Measurements from ENCODE around the gene SYT9. TPM values are rescaled to one million over a fixed set of nuclear protein-coding genes. Genes with fewer than 3 reads are reported as not detected.

The SYT9 gene
- polyA plus RNA-seq, 1 donor from 2014 or later = 2.3 TPM

- TF ChIP-seq MXI1 (conservative IDR thresholded peaks at IDR 0.05; ENCODE audit: poor library complexity, severe bottlenecking) = no peak
- H3K9me2 ChIP-seq (ENCODE audit: insufficient read depth, low read length) = no peaks in the 10 kb centered on the region
- H2AFZ ChIP-seq (ENCODE audit: low read depth, low read length) = no peak overlapping the region
- no peaks in the 10 kb centered on the region for H3K79me2 ChIP-seq (replicated peaks; ENCODE audit: insufficient read depth, low read length)
- no peaks in the 10 kb centered on the region for H4K20me1 ChIP-seq (ENCODE audit: insufficient read depth)
- H3K9me3 ChIP-seq (ENCODE audit: low read length) = peaks cover 4% of the 10 kb centered on the region
- no peaks in the 10 kb centered on the region for H3K36me3 ChIP-seq (ENCODE audit: insufficient read depth, low read length)
- H3K4me3 ChIP-seq (ENCODE audit: low read length) = no peak overlapping the region
- no peak overlapping the region for H3K27ac ChIP-seq (ENCODE audit: low read length)
- H3K27me3 ChIP-seq (ENCODE audit: insufficient read depth, low read depth, low read length) = no peaks in the 10 kb centered on the region
- H3K9ac ChIP-seq (ENCODE audit: low read length) = no peak overlapping the region
- no peak overlapping the region for H3K4me2 ChIP-seq (ENCODE audit: low read length)
- H3F3A ChIP-seq (ENCODE audit: insufficient read depth, low read length, poor library complexity, severe bottlenecking) = no peaks in the 10 kb centered on the region
These were observed 162.5 kb downstream of the SYT9 start for GRCh38 chr11:7413961-7414915.

GRCh38 chr11:7414973-7415817 is 163.5 kb downstream of the SYT9 start:
- no peaks in the 10 kb centered on the region for H3K27me3 ChIP-seq (ENCODE audit: insufficient read depth, low read depth, low read length)
- H3K9ac ChIP-seq (ENCODE audit: low read length) = no peak overlapping the region
- H3K36me3 ChIP-seq (ENCODE audit: insufficient read depth, low read length) = no peaks in the 10 kb centered on the region
- no peaks in the 10 kb centered on the region for H4K20me1 ChIP-seq (ENCODE audit: insufficient read depth)
- H3K4me3 ChIP-seq (ENCODE audit: low read length) = no peak overlapping the region
- H3K9me2 ChIP-seq (ENCODE audit: insufficient read depth, low read length) = no peaks in the 10 kb centered on the region
- no peaks in the 10 kb centered on the region for H3K79me2 ChIP-seq (replicated peaks; ENCODE audit: insufficient read depth, low read length)
- H3K27ac ChIP-seq (ENCODE audit: low read length) = no peak overlapping the region
- peaks cover 4% of the 10 kb centered on the region for H3K9me3 ChIP-seq (ENCODE audit: low read length)
- H3F3A ChIP-seq (ENCODE audit: insufficient read depth, low read length, poor library complexity, severe bottlenecking) = no peaks in the 10 kb centered on the region
- H2AFZ ChIP-seq (ENCODE audit: low read depth, low read length) = no peak overlapping the region
- no peak overlapping the region for H3K4me2 ChIP-seq (ENCODE audit: low read length)
- no peak for TF ChIP-seq TAF1 (IDR thresholded peaks at IDR 0.05; ENCODE audit: low read depth)
- TF ChIP-seq CTCF (IDR thresholded peaks at IDR 0.05; ENCODE audit: poor library complexity, severe bottlenecking) = no peak
- no peak for TF ChIP-seq MXI1 (conservative IDR thresholded peaks at IDR 0.05; ENCODE audit: poor library complexity, severe bottlenecking)
- TF ChIP-seq REST (IDR thresholded peaks at IDR 0.05; ENCODE audit: borderline replicate concordance) = no peak
- no peak for TF ChIP-seq SMC3 (conservative IDR thresholded peaks at IDR 0.05; ENCODE audit: poor library complexity)
- TF ChIP-seq POLR2AphosphoS5 (IDR thresholded peaks at IDR 0.05) = no peak
- no peak for TF ChIP-seq EP300 (conservative IDR thresholded peaks at IDR 0.05; ENCODE audit: poor library complexity, severe bottlenecking)
